Gastrocnemius medialis (tissue), 4 donors: ENCODE results near the gene RPL3. TPM values are rescaled to one million over a fixed set of nuclear protein-coding genes. Genes with fewer than 3 reads are reported as not detected.

Experiments used
- ATAC-seq, 2 donors: fragments of 150-250 bp; one replicate each; pipeline ENCODE4 v1.9.1; 2016
- DNase-seq, 2 donors: peaks; one replicate each; pipeline ENCODE4 v3.0.0-alpha.2; 2019
- H3K27ac ChIP-seq, 4 donors: fragments of 200-600 bp; sonication (generic); 1 replicate in 1 of 4; 2 replicates in 3 of 4; pipeline ENCODE4 v1.5.1; 2016 to 2018; ENCODE audit warnings: mild to moderate bottlenecking in 2 of 4, moderate library complexity in 1 of 4
- H3K27me3 ChIP-seq, 3 donors: fragments of 200-600 bp; sonication (generic) in 2 of 3; 1 replicate in 1 of 3; 2 replicates in 2 of 3; pipeline versions ENCODE4 v1.5.1 to v1.6.0; 2016 to 2019; ENCODE audit warnings: mild to moderate bottlenecking in 1 of 3, moderate library complexity in 1 of 3
- H3K36me3 ChIP-seq, 2 donors: fragments of 200-600 bp; sonication (generic) in 1 of 2; one replicate each; pipeline ENCODE4 v1.5.1; 2017 to 2018
- H3K4me1 ChIP-seq, 2 donors: fragments of 200-600 bp; sonication (generic) in 1 of 2; one replicate each; pipeline ENCODE4 v1.5.1; 2016 to 2017; ENCODE audit warnings: mild to moderate bottlenecking in 2 of 2
- H3K4me3 ChIP-seq, 4 donors: fragments of 200-600 bp; sonication (generic) in 3 of 4; 1 replicate in 1 of 4; 2 replicates in 3 of 4; pipeline ENCODE4 v1.5.1; 2016 to 2019; ENCODE audit warnings: mild to moderate bottlenecking in 2 of 4
- H3K9me3 ChIP-seq, 3 donors: fragments of 200-600 bp; sonication (generic) in 2 of 3; 1 replicate in 1 of 3; 2 replicates in 2 of 3; pipeline ENCODE4 v1.5.1; 2016 to 2019
- CTCF ChIP-seq, 5 experiments: fragments of 450-650 bp in 3 of 5; fragments of 200-600 bp in 2 of 5; sonication (generic) in 2 of 5; IDR thresholded peaks in 4 of 5; conservative IDR thresholded peaks in 1 of 5; 1 replicate in 4 of 5; 2 replicates in 1 of 5; pipeline ENCODE4 v1.5.1; 2016 to 2019; ENCODE audit warnings: antibody characterized with exemption in 5 of 5, mild to moderate bottlenecking in 3 of 5, moderate library complexity in 3 of 5
- POLR2A ChIP-seq, 2 donors: fragments of 450-650 bp; IDR thresholded peaks; one replicate each; pipeline ENCODE4 v1.6.1; 2017; ENCODE audit warnings: antibody characterized with exemption in 2 of 2, mild to moderate bottlenecking in 2 of 2, moderate library complexity in 2 of 2
- in situ Hi-C, 4 donors: fragments of 200-750 bp; cut with MboI; loops; one replicate each; pipeline versions ENCODE4 v1.15.0 to v1.8.0; 2017; ENCODE audit warnings: low sequenced_read_pairs in 4 of 4
- intact Hi-C: fragments of 100-400 bp; cut with DNase I; formaldehyde crosslinking; loops from one replicate; pipeline ENCODE4 v1.15.1; 2023; ENCODE audit warnings: low total_unique reads
- total RNA-seq, 4 donors: library from RNA; depleted of rRNA; stranded (reverse); fragments of >200 nt; gene quantifications; one replicate each; pipeline versions ENCODE4 v1.1.0 to v1.2.3, GENCODE V29; 2016

RPL3 gene
- total RNA-seq, 4 donors from 2014 or later = 261 to 680 (median 391) TPM

DNA sequence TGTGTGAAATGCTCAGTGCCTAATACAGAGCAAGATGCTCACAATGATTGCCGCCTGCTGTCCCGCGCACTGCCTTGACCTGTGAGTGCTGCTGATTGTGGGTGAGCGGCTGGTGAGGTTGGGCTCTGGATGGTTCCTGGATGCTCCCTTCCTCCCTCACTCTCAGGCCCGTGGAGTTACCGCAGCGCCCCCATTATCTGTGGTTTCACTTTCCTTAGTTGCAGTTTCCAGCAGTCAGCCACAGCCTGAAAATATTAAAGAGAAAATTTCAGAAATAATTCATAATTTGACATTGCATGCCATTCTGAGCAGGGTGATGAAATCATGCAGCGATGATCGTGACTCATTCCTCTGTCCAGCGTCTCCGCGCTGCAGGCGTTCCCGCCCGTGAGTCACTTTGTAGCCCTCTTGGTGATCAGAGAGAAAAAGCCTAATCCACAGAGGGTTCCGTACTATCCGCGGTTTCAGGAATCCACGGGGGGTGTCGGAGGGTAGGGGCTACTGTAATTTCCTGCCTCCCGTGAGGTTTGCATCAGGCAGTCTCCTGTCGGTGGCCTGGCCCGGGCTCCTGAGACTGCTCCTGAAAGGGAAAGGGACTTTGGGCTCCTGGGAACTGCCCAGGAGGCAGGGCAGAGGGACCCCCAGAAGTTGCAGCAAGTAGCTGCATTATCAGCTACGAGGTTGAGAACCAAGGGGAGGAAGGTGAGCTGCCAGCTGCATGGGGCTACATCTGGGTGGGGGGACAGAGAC, 10.6 kb downstream of the RPL3 start:
- Histone ChIP-seq H3K36me3 (peaks cover 0 to 25% of the 10 kb centered on the region in 2 donors), H3K27me3 (no peaks in the 10 kb centered on the region), H3K27ac (peak overlapping the region; percentile 1 to 71 (median 56)), H3K9me3 (no peaks in the 10 kb centered on the region), H3K4me3 (peak overlapping the region in 2 of 4 donors; percentile 6 to 30), H3K4me1 (peaks cover 5 to 9% of the 10 kb centered on the region in 2 donors)
- DNase-seq = peak; percentile 44 to 63
- in situ Hi-C loops (loop anchor here in 2 of 4 donors (5.0 to 25.0 kb wide), 2 partner anchors 141 to 204 kb away; partner anchors contain the start of genes ATF4 (in 1 of the 2) and MIEF1 (in 1 of the 2)), intact Hi-C loops (loop anchor here (2.0 kb wide), 1 partner anchor 138 kb away; no protein-coding TSS in a partner anchor)
- no peak for TF ChIP-seq CTCF (IDR thresholded peaks at IDR 0.05 in 4 of 5, conservative IDR thresholded peaks at IDR 0.05 in 1 of 5)
- no peak for TF ChIP-seq POLR2A (IDR thresholded peaks at IDR 0.05)
- ATAC-seq = peak; percentile 63 to 76

GRCh38 chr22:39306456-39307361, 12.7 kb downstream of the RPL3 start:
- Histone ChIP-seq H3K4me3 (no peak overlapping the region), H3K9me3 (no peaks in the 10 kb centered on the region), H3K36me3 (peaks cover 0 to 4% of the 10 kb centered on the region in 2 donors), H3K27me3 (no peaks in the 10 kb centered on the region), H3K4me1 (peaks cover 4 to 8% of the 10 kb centered on the region in 2 donors), H3K27ac (no peak overlapping the region)
- no peak for ATAC-seq
- TF ChIP-seq CTCF (IDR thresholded peaks at IDR 0.05 in 4 of 5, conservative IDR thresholded peaks at IDR 0.05 in 1 of 5) (peak in 2 of 5 experiments; percentile 17 to 45), POLR2A (IDR thresholded peaks at IDR 0.05) (no peak)
- peak in 1 of 2 donors; percentile 39 for DNase-seq
- intact Hi-C loops (no loop called here), in situ Hi-C loops (loop anchor here in 2 of 4 donors (5.0 to 25.0 kb wide), 2 partner anchors 139 to 206 kb away; partner anchors contain the start of genes ATF4 (in 1 of the 2) and MIEF1 (in 1 of the 2))

DNA sequence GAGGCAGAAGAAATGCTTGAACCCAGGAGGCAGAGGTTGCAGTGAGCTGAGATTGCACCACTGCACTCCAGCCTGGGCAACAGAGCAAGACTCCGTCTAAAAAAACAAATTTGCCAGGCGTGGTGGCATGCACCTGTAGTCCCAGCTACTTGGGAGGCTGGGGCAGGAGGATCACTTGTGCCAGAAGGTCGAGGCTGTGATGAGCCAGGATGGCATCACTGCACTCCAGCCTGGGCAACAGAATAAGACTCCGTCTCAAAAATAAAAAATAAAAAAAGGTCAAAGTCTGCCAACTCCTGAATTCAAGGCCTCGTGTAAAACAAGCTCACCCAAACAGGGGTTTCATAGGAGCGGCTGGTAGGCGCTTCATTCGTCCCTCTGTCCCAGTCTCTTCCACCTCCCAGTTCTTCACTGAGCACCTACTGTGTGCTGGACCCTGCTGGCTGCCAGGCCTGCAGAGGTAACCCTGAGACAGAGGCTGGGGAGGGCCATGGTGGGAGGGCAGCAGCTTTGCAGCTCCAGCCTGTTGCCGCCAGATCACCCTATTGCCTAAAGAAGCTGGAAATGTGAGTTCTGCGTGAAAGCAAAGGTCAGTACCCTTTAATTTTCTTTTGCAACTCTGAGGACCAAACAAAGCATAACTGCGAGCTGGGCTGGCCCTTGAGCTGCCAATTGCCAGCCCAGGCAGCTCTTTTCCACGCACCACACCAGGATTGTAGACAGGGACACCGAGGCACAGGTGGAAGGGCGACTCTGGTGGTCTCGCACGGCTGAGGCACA, 15.3 kb downstream of the RPL3 start:
- Histone ChIP-seq H3K27ac (no peak overlapping the region), H3K36me3 (no peaks in the 10 kb centered on the region), H3K27me3 (no peaks in the 10 kb centered on the region), H3K4me3 (no peak overlapping the region), H3K9me3 (no peaks in the 10 kb centered on the region), H3K4me1 (peaks cover 13 to 26% of the 10 kb centered on the region in 2 donors)
- DNase-seq (no peak), ATAC-seq (no peak)
- in situ Hi-C loops = loop anchor here in 1 of 4 donors (25.0 kb wide), 1 partner anchor 208 kb away; the partner anchor contains the start of genes ATF4 and MIEF1
- TF ChIP-seq CTCF (IDR thresholded peaks at IDR 0.05 in 4 of 5, conservative IDR thresholded peaks at IDR 0.05 in 1 of 5) = no peak
- no peak for TF ChIP-seq POLR2A (IDR thresholded peaks at IDR 0.05)
- intact Hi-C loops = no loop called here

DNA sequence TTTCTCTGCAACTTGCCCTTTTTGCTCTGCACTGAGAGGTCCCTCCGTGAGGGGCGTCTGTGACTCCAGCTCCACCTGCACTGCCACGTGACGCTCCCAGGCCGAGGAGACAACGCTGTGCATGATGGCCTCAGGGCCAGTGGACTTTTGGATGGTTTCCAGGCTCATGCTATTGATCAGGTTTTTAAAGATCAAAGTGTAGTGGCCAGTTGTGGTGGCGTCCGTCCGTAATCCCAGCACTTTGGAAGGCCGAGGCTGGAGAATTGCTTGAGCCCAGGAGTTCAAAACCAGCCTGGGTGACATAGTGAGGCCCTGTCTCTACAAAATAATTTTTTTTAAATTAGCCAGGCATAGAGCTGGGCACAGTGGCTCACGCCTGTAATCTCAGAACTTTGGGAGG, 16.1 kb downstream of the RPL3 start:
- DNase-seq = no peak
- Histone ChIP-seq H3K9me3 (no peaks in the 10 kb centered on the region), H3K36me3 (no peaks in the 10 kb centered on the region), H3K4me1 (peaks cover 10 to 28% of the 10 kb centered on the region in 2 donors), H3K4me3 (no peak overlapping the region), H3K27me3 (no peaks in the 10 kb centered on the region), H3K27ac (no peak overlapping the region)
- no peak for ATAC-seq
- in situ Hi-C loops = loop anchor here in 1 of 4 donors (25.0 kb wide), 1 partner anchor 209 kb away; the partner anchor contains the start of genes ATF4 and MIEF1
- intact Hi-C loops = no loop called here
- TF ChIP-seq CTCF (IDR thresholded peaks at IDR 0.05 in 4 of 5, conservative IDR thresholded peaks at IDR 0.05 in 1 of 5) = no peak
- no peak for TF ChIP-seq POLR2A (IDR thresholded peaks at IDR 0.05)
